Measurements from ENCODE around the gene USP37. TPM values are rescaled to one million over a fixed set of nuclear protein-coding genes. Genes with fewer than 3 reads are reported as not detected.

The USP37 gene
- total RNA-seq, 1 donor from 2014 or later: 6.4 TPM

DNA sequence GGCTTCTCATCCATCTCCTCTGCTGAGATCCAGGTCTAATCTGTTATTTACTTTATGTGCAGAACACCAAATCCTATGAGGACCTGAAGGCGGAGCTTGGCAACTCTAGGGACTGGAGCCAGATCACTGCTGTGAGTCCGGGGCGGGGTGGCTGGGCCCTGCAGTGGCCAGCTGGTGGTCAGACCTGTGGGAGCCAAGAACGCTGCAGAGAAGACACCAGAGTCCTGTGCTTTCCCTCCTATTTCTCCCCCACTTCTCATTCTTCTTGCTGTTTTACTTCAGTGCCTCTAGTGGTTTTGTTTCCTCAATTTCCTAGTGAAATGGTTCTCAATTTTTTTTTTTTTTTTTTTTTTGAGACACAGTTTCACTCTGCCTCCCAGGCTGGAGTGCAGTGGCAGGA is 129.6 kb downstream of the USP37 start:
- Mint-ChIP-seq H3K27me3 (ENCODE audit: low read depth, unreplicated experiment) (peaks cover 7% of the 10 kb centered on the region), H3K9me3 (ENCODE audit: unreplicated experiment) (no peaks in the 10 kb centered on the region), H3K4me1 (ENCODE audit: low read depth, unreplicated experiment) (no peaks in the 10 kb centered on the region), H3K27ac (ENCODE audit: unreplicated experiment) (no peak overlapping the region), H3K36me3 (ENCODE audit: low read depth, unreplicated experiment) (no peaks in the 10 kb centered on the region), H3K4me3 (ENCODE audit: unreplicated experiment) (no peak overlapping the region)
- H3K4me3 ChIP-seq (ENCODE audit: insufficient read depth, low read depth, low read length): no peak overlapping the region
- TF ChIP-seq EZH2 (IDR thresholded peaks at IDR 0.05; ENCODE audit: insufficient read depth, low read length): no peak
- TF ChIP-seq, protein P1, sequence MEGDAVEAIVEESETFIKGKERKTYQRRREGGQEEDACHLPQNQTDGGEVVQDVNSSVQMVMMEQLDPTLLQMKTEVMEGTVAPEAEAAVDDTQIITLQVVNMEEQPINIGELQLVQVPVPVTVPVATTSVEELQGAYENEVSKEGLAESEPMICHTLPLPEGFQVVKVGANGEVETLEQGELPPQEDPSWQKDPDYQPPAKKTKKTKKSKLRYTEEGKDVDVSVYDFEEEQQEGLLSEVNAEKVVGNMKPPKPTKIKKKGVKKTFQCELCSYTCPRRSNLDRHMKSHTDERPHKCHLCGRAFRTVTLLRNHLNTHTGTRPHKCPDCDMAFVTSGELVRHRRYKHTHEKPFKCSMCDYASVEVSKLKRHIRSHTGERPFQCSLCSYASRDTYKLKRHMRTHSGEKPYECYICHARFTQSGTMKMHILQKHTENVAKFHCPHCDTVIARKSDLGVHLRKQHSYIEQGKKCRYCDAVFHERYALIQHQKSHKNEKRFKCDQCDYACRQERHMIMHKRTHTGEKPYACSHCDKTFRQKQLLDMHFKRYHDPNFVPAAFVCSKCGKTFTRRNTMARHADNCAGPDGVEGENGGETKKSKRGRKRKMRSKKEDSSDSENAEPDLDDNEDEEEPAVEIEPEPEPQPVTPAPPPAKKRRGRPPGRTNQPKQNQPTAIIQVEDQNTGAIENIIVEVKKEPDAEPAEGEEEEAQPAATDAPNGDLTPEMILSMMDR (IDR thresholded peaks at IDR 0.05; ENCODE audit: insufficient read depth, low read depth, low read length): no peak
- no peak overlapping the region for H3K9ac ChIP-seq (ENCODE audit: low read length)
- FAIRE-seq (no peak), DNase-seq (ENCODE audit: low read depth) (no peak)
- no peaks in the 10 kb centered on the region for H4K20me1 ChIP-seq (ENCODE audit: insufficient read depth, low read length)
- H3K79me2 ChIP-seq (ENCODE audit: insufficient read depth, low read length): no peaks in the 10 kb centered on the region
- H3K27ac ChIP-seq (ENCODE audit: low read depth, low read length): no peak overlapping the region
- no peak overlapping the region for H3K4me2 ChIP-seq (ENCODE audit: low read length)
- H3K27me3 ChIP-seq (ENCODE audit: insufficient read depth, low read length): no peaks in the 10 kb centered on the region
- H3K9me3 ChIP-seq (ENCODE audit: insufficient read depth, low read depth, low read length): no peaks in the 10 kb centered on the region
- no peak overlapping the region for H2AFZ ChIP-seq (ENCODE audit: low read depth, low read length)
- no peaks in the 10 kb centered on the region for H3K36me3 ChIP-seq (ENCODE audit: insufficient read depth, low read length)
- no peaks in the 10 kb centered on the region for H3K4me1 ChIP-seq (ENCODE audit: insufficient read depth, low read length)

DNA sequence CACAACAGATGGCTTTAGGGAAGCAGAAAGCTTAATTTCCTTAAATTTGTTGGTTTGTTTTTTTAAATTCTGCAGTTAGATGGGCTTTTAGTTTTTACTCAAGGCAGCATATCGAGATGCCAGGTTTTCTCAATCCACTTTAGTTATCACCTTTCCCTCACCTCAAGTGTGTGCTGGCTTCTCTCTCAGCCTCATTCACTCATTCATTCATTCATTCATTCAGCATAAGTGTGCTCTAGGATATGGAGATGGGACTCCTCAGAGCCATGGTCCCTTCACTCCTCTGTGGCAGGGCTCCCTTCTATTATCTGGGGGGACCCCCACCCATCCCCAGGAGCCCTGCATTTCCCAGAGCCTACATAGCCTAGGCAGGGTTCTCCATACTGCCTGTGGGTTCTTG is 130.2 kb downstream of the USP37 start:
- no peaks in the 10 kb centered on the region for H3K36me3 Mint-ChIP-seq (ENCODE audit: low read depth, unreplicated experiment)
- H3K9me3 ChIP-seq (ENCODE audit: insufficient read depth, low read depth, low read length): no peaks in the 10 kb centered on the region
- no peak for TF ChIP-seq EZH2 (IDR thresholded peaks at IDR 0.05; ENCODE audit: insufficient read depth, low read length)
- no peak overlapping the region for H3K9ac ChIP-seq (ENCODE audit: low read length)
- H3K27me3 Mint-ChIP-seq (ENCODE audit: low read depth, unreplicated experiment): peaks cover 7% of the 10 kb centered on the region
- H3K79me2 ChIP-seq (ENCODE audit: insufficient read depth, low read length): no peaks in the 10 kb centered on the region
- no peak overlapping the region for H3K4me3 ChIP-seq (ENCODE audit: insufficient read depth, low read depth, low read length)
- H3K27ac Mint-ChIP-seq (ENCODE audit: unreplicated experiment): no peak overlapping the region
- H3K4me1 ChIP-seq (ENCODE audit: insufficient read depth, low read length): no peaks in the 10 kb centered on the region
- H3K4me1 Mint-ChIP-seq (ENCODE audit: low read depth, unreplicated experiment): no peaks in the 10 kb centered on the region
- H3K4me2 ChIP-seq (ENCODE audit: low read length): no peak overlapping the region
- no peak overlapping the region for H3K4me3 Mint-ChIP-seq (ENCODE audit: unreplicated experiment)
- no peaks in the 10 kb centered on the region for H3K9me3 Mint-ChIP-seq (ENCODE audit: unreplicated experiment)
- H4K20me1 ChIP-seq (ENCODE audit: insufficient read depth, low read length): no peaks in the 10 kb centered on the region
- FAIRE-seq: no peak
- no peaks in the 10 kb centered on the region for H3K36me3 ChIP-seq (ENCODE audit: insufficient read depth, low read length)
- H3K27ac ChIP-seq (ENCODE audit: low read depth, low read length): no peak overlapping the region
- no peak for DNase-seq (ENCODE audit: low read depth)
- H3K27me3 ChIP-seq (ENCODE audit: insufficient read depth, low read length): no peaks in the 10 kb centered on the region
- no peak overlapping the region for H2AFZ ChIP-seq (ENCODE audit: low read depth, low read length)

DNA sequence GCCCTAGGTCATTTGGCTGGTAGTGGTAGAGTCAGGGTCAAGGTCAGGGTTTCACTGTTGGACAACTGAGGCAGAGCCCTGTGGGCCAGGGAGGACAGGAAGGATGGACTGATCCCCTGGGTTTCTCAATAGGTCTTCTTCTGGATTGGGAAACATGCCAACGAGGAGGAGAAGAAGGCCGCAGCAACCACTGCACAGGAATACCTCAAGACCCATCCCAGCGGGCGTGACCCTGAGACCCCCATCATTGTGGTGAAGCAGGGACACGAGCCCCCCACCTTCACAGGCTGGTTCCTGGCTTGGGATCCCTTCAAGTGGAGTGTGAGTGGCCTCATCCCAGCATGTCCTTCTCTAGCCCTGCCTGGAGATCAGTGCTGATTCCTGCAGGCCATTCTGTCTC is 131.2 kb downstream of the USP37 start:
- H3K27ac ChIP-seq (ENCODE audit: low read depth, low read length): no peak overlapping the region
- TF ChIP-seq, protein P1 (IDR thresholded peaks at IDR 0.05; ENCODE audit: insufficient read depth, low read depth, low read length): no peak
- TF ChIP-seq EZH2 (IDR thresholded peaks at IDR 0.05; ENCODE audit: insufficient read depth, low read length): no peak

More for the DNA sequence above, 131.2 kb downstream of the USP37 start:
- H3K4me3 Mint-ChIP-seq (ENCODE audit: unreplicated experiment): no peak overlapping the region
- Histone ChIP-seq H3K4me2 (ENCODE audit: low read length) (no peak overlapping the region), H3K79me2 (ENCODE audit: insufficient read depth, low read length) (no peaks in the 10 kb centered on the region), H3K36me3 (ENCODE audit: insufficient read depth, low read length) (no peaks in the 10 kb centered on the region), H3K4me3 (ENCODE audit: insufficient read depth, low read depth, low read length) (no peak overlapping the region), H3K9ac (ENCODE audit: low read length) (no peak overlapping the region), H3K4me1 (ENCODE audit: insufficient read depth, low read length) (no peaks in the 10 kb centered on the region), H3K27me3 (ENCODE audit: insufficient read depth, low read length) (peaks cover 5% of the 10 kb centered on the region), H2AFZ (ENCODE audit: low read depth, low read length) (no peak overlapping the region), H3K9me3 (ENCODE audit: insufficient read depth, low read depth, low read length) (no peaks in the 10 kb centered on the region), H4K20me1 (ENCODE audit: insufficient read depth, low read length) (no peaks in the 10 kb centered on the region)
- no peaks in the 10 kb centered on the region for H3K36me3 Mint-ChIP-seq (ENCODE audit: low read depth, unreplicated experiment)
- no peaks in the 10 kb centered on the region for H3K4me1 Mint-ChIP-seq (ENCODE audit: low read depth, unreplicated experiment)
- no peak overlapping the region for H3K27ac Mint-ChIP-seq (ENCODE audit: unreplicated experiment)
- H3K27me3 Mint-ChIP-seq (ENCODE audit: low read depth, unreplicated experiment): peaks cover 13% of the 10 kb centered on the region
- DNase-seq (ENCODE audit: low read depth) (no peak), FAIRE-seq (no peak)
- H3K9me3 Mint-ChIP-seq (ENCODE audit: unreplicated experiment): peaks cover 2% of the 10 kb centered on the region
